ENCODE measurements around the gene VENTX.

GRCh38 chr10:133261726-133262325 lies 24.2 kb downstream of the VENTX start:
- TF ChIP-seq ZNF473 (tag by site-specific recombination; IDR thresholded peaks at IDR 0.05) (no peak), ZNF394 (tag by site-specific recombination; IDR thresholded peaks at IDR 0.05; ENCODE audit: borderline replicate concordance) (no peak), ZNF830 (tag by site-specific recombination; IDR thresholded peaks at IDR 0.05; ENCODE audit: low read depth) (no peak), SCRT1 (tag by site-specific recombination; IDR thresholded peaks at IDR 0.05; ENCODE audit: borderline replicate concordance) (no peak), ZNF704 (tag by site-specific recombination; IDR thresholded peaks at IDR 0.05) (no peak), ZNF174 (tag by site-specific recombination; IDR thresholded peaks at IDR 0.05) (no peak), CTCF (tag by site-specific recombination; IDR thresholded peaks at IDR 0.05) (no peak), ZBTB7A (tag by site-specific recombination; IDR thresholded peaks at IDR 0.05; ENCODE audit: low read depth) (no peak), ZNF138 (tag by site-specific recombination; IDR thresholded peaks at IDR 0.05; ENCODE audit: borderline replicate concordance) (no peak), ZBTB1 (tag by site-specific recombination; IDR thresholded peaks at IDR 0.05) (no peak)
